Measurements from ENCODE around the gene UBAC1. TPM values are rescaled to one million over a fixed set of nuclear protein-coding genes. Genes with fewer than 3 reads are reported as not detected.
"Not testable (repeated sequence)": the region's sequence is repeated elsewhere in the genome, so short reads cannot be mapped to it uniquely, and the experiment has no call there.

UBAC1 gene
- total RNA-seq, 1 donor from 2014 or later = 51.9 TPM

DNA sequence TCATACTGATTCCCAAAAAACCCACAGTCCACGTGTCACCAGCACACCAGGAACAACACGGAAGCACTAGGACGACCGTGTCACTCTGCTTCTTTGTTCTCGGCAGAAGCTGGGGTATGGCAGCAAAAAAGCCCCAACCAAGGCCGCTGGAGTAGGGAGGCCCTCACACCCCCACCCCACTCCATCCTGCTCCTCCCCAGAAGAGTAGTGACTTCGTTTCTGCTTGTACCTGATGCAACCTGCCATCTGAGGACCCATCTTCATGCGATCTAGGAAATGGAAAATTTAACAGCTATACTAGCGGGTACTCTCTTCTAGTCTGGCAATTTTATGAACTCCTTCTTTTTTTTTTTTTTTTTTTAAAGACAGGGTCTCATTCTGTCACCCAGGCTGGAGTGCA lies 3.7 kb downstream of the UBAC1 start:
- Mint-ChIP-seq H3K4me1 (peaks cover 20% of the 10 kb centered on the region), H3K36me3 (ENCODE audit: low read depth) (peaks cover 5% of the 10 kb centered on the region), H3K27me3 (ENCODE audit: low read depth) (peaks cover 3% of the 10 kb centered on the region), H3K27ac (ENCODE audit: unreplicated experiment) (no peak overlapping the region), H3K9me3 (no peaks in the 10 kb centered on the region), H3K4me3 (no peak overlapping the region)
- no peak for TF ChIP-seq CTCF (conservative IDR thresholded peaks at IDR 0.05)
- DNase-seq (ENCODE audit: low read depth, low spot score) = no peak

DNA sequence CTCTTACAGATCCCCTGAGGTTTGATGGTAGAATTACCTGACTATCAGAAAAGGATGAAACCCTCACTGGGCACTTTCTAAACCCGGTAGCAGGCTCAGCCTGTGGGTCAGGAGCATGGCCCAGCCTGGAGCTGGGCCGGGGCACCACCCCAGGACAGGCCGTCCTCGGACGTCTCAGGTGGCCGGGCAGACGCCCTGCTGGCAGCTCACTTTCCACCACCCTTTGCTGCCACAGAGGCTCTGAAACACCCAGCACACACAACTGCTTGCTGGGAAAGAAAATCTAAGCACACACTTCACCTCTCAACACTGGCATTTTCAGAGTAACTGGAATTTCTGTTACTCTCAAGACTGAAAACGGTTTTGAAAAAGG lies 4.4 kb downstream of the UBAC1 start:
- no peak for DNase-seq (ENCODE audit: low read depth, low spot score)
- no peaks in the 10 kb centered on the region for H3K9me3 Mint-ChIP-seq
- peak overlapping the region; percentile 15 for H3K4me3 Mint-ChIP-seq
- H3K27ac Mint-ChIP-seq (ENCODE audit: unreplicated experiment) = peak overlapping the region; percentile 12
- TF ChIP-seq CTCF (conservative IDR thresholded peaks at IDR 0.05) = no peak
- no peaks in the 10 kb centered on the region for H3K27me3 Mint-ChIP-seq (ENCODE audit: low read depth)
- peaks cover 5% of the 10 kb centered on the region for H3K36me3 Mint-ChIP-seq (ENCODE audit: low read depth)
- peaks cover 15% of the 10 kb centered on the region for H3K4me1 Mint-ChIP-seq

- H3K9me3 Mint-ChIP-seq = no peaks in the 10 kb centered on the region
- no peak for TF ChIP-seq CTCF (conservative IDR thresholded peaks at IDR 0.05)
- H3K27me3 Mint-ChIP-seq (ENCODE audit: low read depth) = no peaks in the 10 kb centered on the region
- H3K36me3 Mint-ChIP-seq (ENCODE audit: low read depth) = peaks cover 5% of the 10 kb centered on the region
- H3K27ac Mint-ChIP-seq (ENCODE audit: unreplicated experiment) = no peak overlapping the region
- H3K4me1 Mint-ChIP-seq = peaks cover 11% of the 10 kb centered on the region
- H3K4me3 Mint-ChIP-seq = no peak overlapping the region
- no peak for DNase-seq (ENCODE audit: low read depth, low spot score)
Measured at GRCh38 chr9:135955934-135956801, 5.0 kb downstream of the UBAC1 start.

DNA sequence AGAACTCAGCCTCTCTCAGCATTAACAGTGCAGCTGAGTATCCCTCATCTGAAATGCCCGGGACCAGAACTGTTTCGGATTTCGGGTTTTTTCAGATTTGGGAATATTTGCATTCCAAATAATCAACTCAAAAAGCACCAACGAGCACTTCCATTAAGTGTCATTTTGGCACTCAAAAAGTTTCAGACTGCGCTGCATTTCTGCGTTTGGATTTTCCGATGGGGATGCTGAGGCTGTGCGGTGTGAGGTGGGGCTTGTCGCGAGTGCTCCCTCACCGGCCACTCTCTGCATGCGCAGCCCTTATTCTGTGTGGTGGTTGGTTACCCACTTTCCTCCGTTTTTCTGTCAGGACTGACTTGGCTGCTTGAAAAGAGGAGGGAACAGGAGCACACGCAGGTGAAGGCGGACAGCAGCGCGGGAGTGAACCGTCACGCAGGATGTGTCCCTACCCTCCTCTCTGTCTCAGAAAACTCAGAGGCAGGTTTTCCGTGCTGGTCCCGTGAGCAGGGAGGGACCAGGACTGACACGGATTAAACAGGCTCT lies 8.4 kb downstream of the UBAC1 start:
- DNase-seq (ENCODE audit: low read depth, low spot score) = no peak
- H3K4me1 Mint-ChIP-seq = no peaks in the 10 kb centered on the region
- H3K9me3 Mint-ChIP-seq = no peaks in the 10 kb centered on the region
- H3K27ac Mint-ChIP-seq (ENCODE audit: unreplicated experiment) = no peak overlapping the region
- TF ChIP-seq CTCF (conservative IDR thresholded peaks at IDR 0.05) = no peak
- H3K27me3 Mint-ChIP-seq (ENCODE audit: low read depth) = no peaks in the 10 kb centered on the region
- peaks cover 5% of the 10 kb centered on the region for H3K36me3 Mint-ChIP-seq (ENCODE audit: low read depth)
- H3K4me3 Mint-ChIP-seq = no peak overlapping the region

DNA sequence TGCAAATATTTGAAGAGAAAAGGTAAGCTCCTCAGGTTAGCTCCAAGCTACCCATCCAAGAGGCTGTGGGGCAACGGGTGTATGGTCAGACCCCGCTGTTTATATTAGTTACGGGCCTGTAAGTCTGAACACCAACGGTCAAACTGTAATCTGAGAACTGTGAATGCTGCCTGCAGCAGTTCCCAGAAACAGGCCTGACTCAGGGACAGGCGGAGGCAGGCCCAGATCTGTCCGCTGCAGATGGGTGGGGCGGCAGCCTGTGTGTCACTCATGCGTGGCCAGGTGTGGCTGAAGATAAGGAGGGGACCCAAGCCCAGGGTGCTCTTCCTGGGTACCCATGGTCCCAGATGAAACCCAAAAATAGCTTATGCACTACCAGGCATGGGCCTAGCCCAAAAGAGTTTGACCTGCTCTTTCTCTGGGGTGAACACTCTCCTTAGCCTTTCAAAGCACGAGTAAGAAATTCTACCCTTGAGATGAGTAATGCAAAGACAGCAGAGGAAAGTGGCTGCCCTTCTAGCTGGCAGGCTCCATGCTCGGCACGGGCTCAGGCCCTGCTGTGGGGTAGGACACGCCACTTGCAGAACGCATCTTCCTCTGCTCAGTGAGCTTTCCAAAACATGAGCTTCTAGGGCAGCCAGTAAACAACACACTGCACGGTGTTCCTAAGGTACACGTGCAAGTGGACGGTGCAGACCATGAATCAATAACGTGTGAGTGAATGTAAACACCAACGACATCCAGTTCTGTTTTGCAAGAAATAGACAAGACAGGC lies 9.1 kb downstream of the UBAC1 start:
- no peak overlapping the region for H3K4me3 Mint-ChIP-seq
- H3K27ac Mint-ChIP-seq (ENCODE audit: unreplicated experiment) = no peak overlapping the region
- no peaks in the 10 kb centered on the region for H3K9me3 Mint-ChIP-seq
- H3K36me3 Mint-ChIP-seq (ENCODE audit: low read depth) = peaks cover 5% of the 10 kb centered on the region
- H3K4me1 Mint-ChIP-seq = no peaks in the 10 kb centered on the region
- TF ChIP-seq CTCF (conservative IDR thresholded peaks at IDR 0.05) = no peak
- DNase-seq (ENCODE audit: low read depth, low spot score) = no peak
- no peaks in the 10 kb centered on the region for H3K27me3 Mint-ChIP-seq (ENCODE audit: low read depth)

DNA sequence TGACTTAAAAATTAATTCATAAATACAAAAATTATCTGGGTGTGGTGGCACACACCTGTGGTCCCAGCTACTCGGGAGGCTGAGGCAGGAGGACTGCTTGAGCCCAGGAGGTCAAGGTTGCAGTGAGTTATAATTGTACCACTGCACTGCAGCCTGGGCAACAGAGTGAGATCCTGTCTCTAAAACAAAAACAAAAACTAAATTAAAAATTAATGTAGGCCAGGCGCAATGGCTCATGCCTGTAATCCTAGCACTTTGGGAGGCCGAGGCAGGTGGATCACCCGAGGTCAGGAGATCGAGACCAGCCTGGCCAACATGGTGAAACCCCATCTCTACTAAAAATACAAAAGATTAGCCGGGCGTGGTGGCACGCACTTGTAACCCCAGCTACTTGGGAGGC lies 9.9 kb downstream of the UBAC1 start:
- H3K36me3 Mint-ChIP-seq (ENCODE audit: low read depth); H3K27ac Mint-ChIP-seq (ENCODE audit: unreplicated experiment); H3K9me3 Mint-ChIP-seq; DNase-seq (ENCODE audit: low read depth, low spot score); H3K4me3 Mint-ChIP-seq; H3K4me1 Mint-ChIP-seq; H3K27me3 Mint-ChIP-seq (ENCODE audit: low read depth): not testable (repeated sequence)

- H3K4me3 Mint-ChIP-seq; DNase-seq (ENCODE audit: low read depth, low spot score); H3K4me1 Mint-ChIP-seq; H3K27me3 Mint-ChIP-seq (ENCODE audit: low read depth); H3K27ac Mint-ChIP-seq (ENCODE audit: unreplicated experiment); H3K9me3 Mint-ChIP-seq; H3K36me3 Mint-ChIP-seq (ENCODE audit: low read depth): not testable (repeated sequence)
Measured at GRCh38 chr9:135950841-135951240, 10.3 kb downstream of the UBAC1 start.

Data from neural crest cell (in vitro differentiated cells).